ENCODE results near the gene RP2.

The RP2 gene

DNA sequence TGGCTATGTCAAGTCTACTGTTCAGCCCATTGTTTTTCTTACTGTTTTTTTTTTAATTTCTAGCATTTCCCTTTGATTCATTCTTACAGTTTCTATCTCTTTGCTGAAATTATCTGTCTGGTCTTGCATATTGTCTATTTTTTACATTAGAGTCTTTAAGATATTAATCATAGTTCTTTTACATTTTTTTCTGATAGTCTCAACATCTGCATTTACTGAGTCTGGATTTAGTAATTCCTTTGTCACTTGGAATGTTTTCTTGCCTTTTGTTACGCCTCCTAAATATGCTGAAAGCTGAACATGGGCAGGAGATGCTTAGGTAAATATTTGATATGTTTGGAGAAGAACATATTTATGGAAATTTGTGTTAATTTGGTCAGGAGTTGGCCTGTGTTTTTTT lies 85.8 kb downstream of the RP2 start:
- no peak for DNase-seq

DNA sequence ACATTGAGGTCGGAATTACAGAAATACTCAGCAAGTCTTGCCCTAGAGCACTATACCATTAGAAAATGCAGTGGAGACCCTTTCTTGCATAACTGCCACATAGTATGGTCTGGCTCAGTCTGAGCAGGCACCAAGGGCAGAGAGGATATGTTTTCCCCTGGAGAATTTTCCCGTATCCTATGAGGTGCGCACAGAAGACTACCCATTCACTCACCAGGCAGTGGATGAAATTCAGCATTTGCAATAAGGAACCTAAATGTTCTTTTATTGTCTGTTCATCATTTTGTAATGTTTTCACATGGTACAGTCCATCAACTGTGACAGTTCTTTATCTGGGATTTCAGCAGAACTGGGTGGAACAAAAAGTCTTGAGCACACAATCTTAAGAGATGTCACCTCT lies 90.9 kb downstream of the RP2 start:
- no peak for DNase-seq

- no peak for DNase-seq
Measured at GRCh38 chrX:46929439-46930261, 92.8 kb downstream of the RP2 start.
